B cell (primary cell): Measurements from ENCODE around the gene SMIM35. TPM values are rescaled to one million over a fixed set of nuclear protein-coding genes. Genes with fewer than 3 reads are reported as not detected.

Experiments used
- ATAC-seq: fragments of 200-7000 bp; cut with Tn5 transposase; one replicate; pipeline ENCODE4 v1.10.0; 2021; ENCODE audit warnings: low read depth, mild to moderate bottlenecking, moderate number of reproducible peaks, moderate library complexity
- CTCF ChIA-PET: fragments of 350-600 bp; sonication (Branson Sonifier 250); formaldehyde crosslinking; loops from one replicate; lab custom pipeline; 2021; ENCODE audit warnings: antibody characterized with exemption, inconsistent platforms; lab: Charles Lee
- POLR2A ChIA-PET: fragments of 350-600 bp; sonication (Branson Sonifier 250); formaldehyde crosslinking; loops from one replicate; lab custom pipeline; 2021; ENCODE audit warnings: antibody characterized with exemption; lab: Charles Lee
- DNase-seq: peaks from one replicate; pipeline ENCODE4 v3.0.0; 2013
- H2AFZ ChIP-seq: 2 replicates; pipeline ENCODE4 v1.6.1; 2012; ENCODE audit warnings: mild to moderate bottlenecking, low read depth, low read length; ENCODE audit not compliant: insufficient read depth, poor library complexity, severe bottlenecking
- H3K27ac ChIP-seq, 2 donors: 1 replicate in 1 of 2; 2 replicates in 1 of 2; pipeline ENCODE4 v1.5.1; 2012 to 2013; ENCODE audit warnings: low read length in 2 of 2, mild to moderate bottlenecking in 2 of 2, moderate library complexity in 1 of 2
- H3K27me3 ChIP-seq, 4 experiments: fragments of 200-600 bp in 1 of 4; sonication (generic) in 1 of 4; replicated peaks in 1 of 4; 1 replicate in 2 of 4; 2 replicates in 2 of 4; pipeline versions ENCODE4 v1.6.1 to v1.7.0; 2013 to 2016; ENCODE audit warnings: low read length in 3 of 4, mild to moderate bottlenecking in 2 of 4, mixed read lengths in 1 of 4, moderate library complexity in 1 of 4; ENCODE audit not compliant: insufficient read depth in 4 of 4, control insufficient read depth in 3 of 4; ENCODE audit errors: control extremely low read depth in 1 of 4
- H3K36me3 ChIP-seq, 2 experiments: replicated peaks in 1 of 2; 1 replicate in 1 of 2; 2 replicates in 1 of 2; pipeline versions ENCODE4 v1.6.1 to v1.7.1; 2013; ENCODE audit warnings: low read length in 1 of 2; ENCODE audit not compliant: insufficient read depth in 2 of 2, control insufficient read depth in 1 of 2; ENCODE audit errors: control extremely low read depth in 1 of 2, extremely low read depth in 1 of 2
- H3K4me1 ChIP-seq, 2 donors: fragments of 200-600 bp in 1 of 2; sonication (generic) in 1 of 2; 1 replicate in 1 of 2; 2 replicates in 1 of 2; pipeline versions ENCODE4 v1.5.1 to v1.6.1; 2013 to 2017; ENCODE audit warnings: low read length in 2 of 2; ENCODE audit not compliant: control insufficient read depth in 2 of 2, insufficient read depth in 2 of 2
- H3K4me2 ChIP-seq: replicated peaks from 2 replicates; pipeline ENCODE3; 2012; ENCODE audit warnings: mild to moderate bottlenecking, low read depth, low read length; ENCODE audit not compliant: poor library complexity, severe bottlenecking
- H3K4me3 ChIP-seq, 5 experiments: fragments of 200-600 bp in 1 of 5; sonication (generic) in 1 of 5; 1 replicate in 3 of 5; 2 replicates in 2 of 5; pipeline versions ENCODE4 v1.5.1 to v1.7.0; 2011 to 2016; ENCODE audit warnings: low read length in 4 of 5, mild to moderate bottlenecking in 4 of 5, low read depth in 2 of 5, control low read depth in 1 of 5, moderate library complexity in 1 of 5; ENCODE audit not compliant: insufficient read depth in 1 of 5; ENCODE audit errors: control extremely low read depth in 1 of 5, extremely low read depth in 1 of 5
- H3K79me2 ChIP-seq: fragments of 200-600 bp; sonication (generic); one replicate; pipeline ENCODE4 v1.6.0; 2016; ENCODE audit warnings: low read length; ENCODE audit not compliant: control insufficient read depth, insufficient read depth
- H3K9ac ChIP-seq: fragments of 200-600 bp; sonication (generic); 2 replicates; pipeline ENCODE4 v1.6.1; 2017; ENCODE audit warnings: mild to moderate bottlenecking, low read length, moderate library complexity
- H3K9me3 ChIP-seq, 3 donors: one replicate each; pipeline versions ENCODE4 v1.6.1 to v1.7.1; 2013; ENCODE audit warnings: low read length in 2 of 3; ENCODE audit not compliant: control insufficient read depth in 2 of 3, insufficient read depth in 1 of 3; ENCODE audit errors: control extremely low read depth in 1 of 3
- H4K20me1 ChIP-seq: 2 replicates; pipeline ENCODE4 v1.6.0; 2012; ENCODE audit warnings: mild to moderate bottlenecking, low read length; ENCODE audit not compliant: insufficient read depth, control insufficient read depth, poor library complexity, severe bottlenecking
- H3K27ac Mint-ChIP-seq: one replicate; pipeline ENCODE4 v1.8.0; 2021; ENCODE audit warnings: mixed read lengths
- H3K27me3 Mint-ChIP-seq: one replicate; pipeline ENCODE4 v1.8.0; 2021; ENCODE audit warnings: mixed read lengths
- H3K4me1 Mint-ChIP-seq: one replicate; pipeline ENCODE4 v1.8.0; 2021; ENCODE audit warnings: mixed read lengths
- H3K4me3 Mint-ChIP-seq: one replicate; pipeline ENCODE4 v1.8.0; 2021; ENCODE audit warnings: mixed read lengths
- H3K9me3 Mint-ChIP-seq: one replicate; pipeline ENCODE4 v1.8.0; 2022; ENCODE audit warnings: mixed read lengths; ENCODE audit not compliant: insufficient read depth
- CTCF ChIP-seq: fragments of 200-600 bp; IDR thresholded peaks from one replicate; pipeline ENCODE4 v1.8.0; 2022; ENCODE audit warnings: antibody characterized with exemption, mild to moderate bottlenecking
- EZH2 ChIP-seq: IDR thresholded peaks from 2 replicates; pipeline ENCODE4 v1.6.1; 2012; ENCODE audit warnings: borderline replicate concordance, low read depth, mild to moderate bottlenecking, moderate library complexity, low read length; ENCODE audit not compliant: insufficient read depth, poor library complexity, severe bottlenecking
- WGBS: methylation state at CpG from one replicate; pipeline ENCODE4 v1.1.5; 2013; ENCODE audit warnings: missing lambda C conversion rate; ENCODE audit not compliant: insufficient coverage; 5-methylcytosine and 5-hydroxymethylcytosine counted together
- intact Hi-C: fragments of 100-400 bp; cut with micrococcal nuclease; formaldehyde crosslinking; loops from one replicate; pipeline ENCODE4 v1.10.0; 2022
- polyA plus RNA-seq: library from polyadenylated mRNA; depleted of rRNA; stranded (reverse); fragments of >200 nt; gene quantifications from 2 replicates; pipeline ENCODE4 v1.2.3, GENCODE V29; 2012
- total RNA-seq, 2 donors: library from RNA; stranded (reverse); fragments of 120-200 nt in 1 of 2; gene quantifications; 1 replicate in 1 of 2; 2 replicates in 1 of 2; pipeline versions ENCODE4 v1.2.3 to v1.2.4, GENCODE V29; 2013 to 2022

The SMIM35 gene
- total and polyA plus RNA-seq, 2 donors (not counting 1 experiment from before 2014, with no cell fraction given): 1.3 to 4.5 TPM

GRCh38 chr11:118004543-118005223, 82.1 kb downstream of the SMIM35 start:
- H3K4me3 Mint-ChIP-seq: peak overlapping the region; percentile 56
- no peak overlapping the region for H3K4me3 ChIP-seq

More at GRCh38 chr11:118004543-118005223, 82.1 kb downstream of the SMIM35 start:
- ChIA-PET CTCF (interaction anchor here (0.6 to 10.5 kb wide), 10 partner anchors 17 to 921 kb away, joined by 3 to 133 read pairs (median 4); partner anchors contain the start of genes BCL9L and IL10RA), POLR2A (interaction anchor here (1.5 to 20.9 kb wide), 3 partner anchors 11 to 54 kb away, joined by 6 to 346 read pairs (median 7); partner anchors contain the start of gene IL10RA)
- H3K4me1 ChIP-seq: peaks cover 86 to 88% of the 10 kb centered on the region in 2 donors
- H3K79me2 ChIP-seq: peaks cover 10% of the 10 kb centered on the region
- peak overlapping the region; percentile 28 for H3K4me2 ChIP-seq
- WGBS: 90% methylated on average over 4 of the region's 7 CpGs
- Mint-ChIP-seq H3K27ac (peak overlapping the region; percentile 99), H3K4me1 (peaks cover 94% of the 10 kb centered on the region), H3K9me3 (peaks cover 2% of the 10 kb centered on the region), H3K27me3 (no peaks in the 10 kb centered on the region)
- no peak for TF ChIP-seq EZH2
- TF ChIP-seq CTCF: no peak
- intact Hi-C loops: loop anchor here (5.0 kb wide), 1 partner anchor 32 kb away; no protein-coding TSS in a partner anchor
- H3K9me3 ChIP-seq: peaks cover 0 to 4% (median 4%) of the 10 kb centered on the region in 3 donors
- H3K27me3 ChIP-seq: no peaks in the 10 kb centered on the region
- peak overlapping the region; percentile 36 to 99 for H3K27ac ChIP-seq
- peaks cover 0 to 15% of the 10 kb centered on the region in 2 experiments for H3K36me3 ChIP-seq
- H2AFZ ChIP-seq: peak overlapping the region; percentile 10
- DNase-seq: no peak
- no peaks in the 10 kb centered on the region for H4K20me1 ChIP-seq
- ATAC-seq: no peak
- H3K9ac ChIP-seq: no peak overlapping the region
